SW480 (cell line): ENCODE results near the gene MICU2.
"Not testable (repeated sequence)": the region's sequence is repeated elsewhere in the genome, so short reads cannot be mapped to it uniquely, and the experiment has no call there.

ENCODE experiments used
- DNase-seq: peaks from one replicate; pipeline ENCODE4 v3.0.0-alpha.2; 2016; ENCODE audit warnings: low spot score

The MICU2 gene

GRCh38 chr13:21594715-21595545 lies 9.0 kb downstream of the MICU2 start:
- DNase-seq: no peak

GRCh38 chr13:21590665-21591456 lies 13.1 kb downstream of the MICU2 start:
- not testable (repeated sequence) for DNase-seq

- DNase-seq: no peak
Observed at GRCh38 chr13:21590231-21590630, 13.7 kb downstream of the MICU2 start.

- not testable (repeated sequence) for DNase-seq
Observed at GRCh38 chr13:21589510-21589909, 14.5 kb downstream of the MICU2 start.

GRCh38 chr13:21588411-21588810 lies 15.6 kb downstream of the MICU2 start:
- DNase-seq: not testable (repeated sequence)

GRCh38 chr13:21584973-21585592 lies 18.9 kb downstream of the MICU2 start:
- no peak for DNase-seq

- DNase-seq: no peak
Observed at GRCh38 chr13:21583478-21583877, 20.5 kb downstream of the MICU2 start.

- DNase-seq: no peak
Observed at GRCh38 chr13:21580736-21581135, 23.2 kb downstream of the MICU2 start.

GRCh38 chr13:21579754-21580316 lies 24.1 kb downstream of the MICU2 start:
- no peak for DNase-seq

GRCh38 chr13:21578748-21579147 lies 25.2 kb downstream of the MICU2 start:
- no peak for DNase-seq

GRCh38 chr13:21576426-21576825 lies 27.5 kb downstream of the MICU2 start:
- DNase-seq: no peak

- DNase-seq: peak; percentile 88
Observed at GRCh38 chr13:21573920-21574712, 29.9 kb downstream of the MICU2 start.

GRCh38 chr13:21569686-21570085 lies 34.3 kb downstream of the MICU2 start:
- DNase-seq: no peak

- no peak for DNase-seq
Observed at GRCh38 chr13:21568854-21569253, 35.1 kb downstream of the MICU2 start.

GRCh38 chr13:21567714-21568113 lies 36.3 kb downstream of the MICU2 start:
- DNase-seq: no peak

- DNase-seq: peak; percentile 26
Observed at GRCh38 chr13:21557995-21558394, 46.0 kb downstream of the MICU2 start.

GRCh38 chr13:21556051-21556450 lies 47.9 kb downstream of the MICU2 start:
- DNase-seq: no peak

GRCh38 chr13:21553261-21553660 lies 50.7 kb downstream of the MICU2 start:
- not testable (repeated sequence) for DNase-seq

GRCh38 chr13:21550918-21551317 lies 53.1 kb downstream of the MICU2 start:
- DNase-seq: no peak

GRCh38 chr13:21549633-21550032 lies 54.3 kb downstream of the MICU2 start:
- no peak for DNase-seq

GRCh38 chr13:21548577-21548976 lies 55.4 kb downstream of the MICU2 start:
- DNase-seq: no peak

- DNase-seq: no peak
Observed at GRCh38 chr13:21546372-21546771, 57.6 kb downstream of the MICU2 start.
